CD4-positive, alpha-beta T cell treated with Interleukin-4 for 4 hours (primary cell): Measurements from ENCODE around the gene MYRIP.
A peak's percentile ranks its signal among the peaks of the same experiment; 100 is the strongest.

ENCODE experiments used
- DNase-seq: peaks from one replicate; pipeline ENCODE4 v3.0.0-alpha.2; 2020

MYRIP gene

DNA sequence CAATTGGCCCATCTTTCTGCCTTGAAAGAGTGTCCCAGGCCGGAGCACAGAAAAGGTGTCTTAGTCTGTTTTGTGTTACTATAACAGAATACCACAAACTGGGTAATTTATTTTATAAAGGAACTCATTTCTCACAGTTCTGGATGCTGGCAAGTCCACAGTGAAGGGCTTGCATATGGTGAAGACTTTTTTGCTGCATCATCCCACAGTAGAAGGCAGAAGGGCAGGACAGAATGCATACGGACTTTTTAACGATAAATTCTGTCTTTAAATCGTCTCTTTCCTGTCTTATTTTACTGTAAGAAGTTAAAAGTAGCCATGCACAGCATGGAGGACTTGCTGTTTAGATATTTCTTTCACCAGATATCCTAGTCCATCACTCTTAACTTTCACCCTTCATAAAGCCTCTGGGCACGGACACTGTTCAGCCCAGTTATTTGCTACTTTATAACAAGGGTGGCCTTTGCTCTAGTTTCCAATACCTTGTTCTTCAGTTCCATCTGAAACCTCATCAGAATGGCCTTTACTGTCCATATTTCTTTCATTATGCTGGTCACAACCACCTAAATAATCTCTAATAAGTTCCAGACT, 489.8 kb downstream of the MYRIP start:
- DNase-seq: no peak

DNA sequence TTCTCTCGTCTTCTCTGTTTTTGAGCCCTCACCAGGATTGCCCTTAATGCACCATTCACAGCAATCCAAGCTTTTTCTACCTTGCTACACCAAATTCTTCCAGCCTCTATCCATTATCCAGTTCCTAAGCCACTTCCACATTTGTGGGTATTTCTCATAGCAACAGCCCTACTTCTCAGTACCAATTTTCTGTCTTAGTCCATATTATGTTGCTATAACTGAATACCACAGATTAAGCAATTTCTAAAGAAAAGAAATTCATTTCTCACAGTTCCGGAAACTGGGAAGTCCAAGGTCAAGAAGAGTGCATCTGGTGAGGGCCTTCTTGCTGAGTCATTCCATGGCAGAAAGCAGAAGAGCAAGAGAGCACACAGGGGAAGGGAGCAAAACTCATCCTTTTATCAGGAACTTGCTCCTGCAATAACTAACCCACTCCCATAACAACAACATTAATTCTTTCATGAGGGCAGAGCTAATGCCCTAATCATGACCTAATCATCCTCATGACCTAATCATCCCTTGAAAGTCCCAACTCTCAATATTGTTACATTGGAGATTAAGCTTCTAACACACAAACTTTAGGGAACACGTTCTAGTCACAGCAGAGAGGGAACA, 490.4 kb downstream of the MYRIP start:
- DNase-seq: peak; percentile 15

DNA sequence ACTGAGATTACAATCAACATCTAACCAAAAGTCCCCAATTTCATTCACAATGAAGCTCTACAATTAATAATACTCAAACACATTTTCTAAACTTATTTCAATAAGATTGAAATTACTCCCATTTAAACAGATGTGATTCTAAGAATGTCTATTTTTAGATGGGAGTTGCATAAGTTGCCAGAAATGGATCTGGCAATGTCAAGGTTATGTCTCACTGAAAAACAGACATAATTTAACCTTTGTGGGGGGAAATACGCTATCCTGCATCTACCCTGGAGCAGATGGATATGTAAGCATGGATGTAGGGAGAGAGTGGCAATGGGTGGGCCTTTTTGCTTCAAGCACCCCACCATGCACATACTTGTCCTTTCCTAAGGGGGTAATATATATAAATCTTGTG, 493.4 kb downstream of the MYRIP start:
- no peak for DNase-seq

DNA sequence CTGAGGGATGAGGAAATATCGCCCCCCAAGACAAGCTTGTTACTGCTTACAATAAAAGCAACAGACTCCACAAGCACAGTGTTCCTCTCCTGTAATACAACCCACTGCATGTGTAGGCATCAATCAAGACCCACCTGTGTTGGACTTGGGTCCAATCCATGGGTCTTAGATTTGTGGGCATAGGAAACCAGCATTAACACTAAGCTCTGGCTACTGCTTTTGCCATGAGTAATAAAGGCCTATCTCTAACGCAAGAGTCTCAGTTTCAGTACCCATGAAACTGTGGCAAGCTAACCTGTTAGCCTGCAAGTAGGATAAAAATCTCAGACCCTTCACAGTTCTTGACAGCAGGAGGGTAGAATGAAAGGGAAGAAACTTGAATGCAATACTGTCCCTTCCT, 494.9 kb downstream of the MYRIP start:
- DNase-seq: no peak

DNA sequence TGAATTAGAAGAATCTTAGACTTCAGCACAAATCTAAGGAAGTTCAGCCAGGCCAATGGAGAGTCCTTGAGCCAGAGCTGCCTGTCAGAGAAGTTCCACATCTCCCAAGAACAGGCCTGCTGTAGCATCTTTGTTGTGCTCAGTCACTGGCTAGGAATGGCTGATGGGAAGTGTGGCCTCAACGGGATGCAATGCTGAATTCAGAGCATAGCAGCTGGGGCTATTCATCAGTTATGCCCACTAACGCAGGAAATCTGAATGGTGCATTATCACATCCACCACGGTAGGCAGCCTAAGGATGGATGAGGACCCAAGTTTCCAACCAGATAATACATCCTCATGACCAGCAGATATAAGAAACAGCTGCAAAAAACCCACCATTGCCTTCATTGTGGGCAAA, 496.9 kb downstream of the MYRIP start:
- no peak for DNase-seq

DNA sequence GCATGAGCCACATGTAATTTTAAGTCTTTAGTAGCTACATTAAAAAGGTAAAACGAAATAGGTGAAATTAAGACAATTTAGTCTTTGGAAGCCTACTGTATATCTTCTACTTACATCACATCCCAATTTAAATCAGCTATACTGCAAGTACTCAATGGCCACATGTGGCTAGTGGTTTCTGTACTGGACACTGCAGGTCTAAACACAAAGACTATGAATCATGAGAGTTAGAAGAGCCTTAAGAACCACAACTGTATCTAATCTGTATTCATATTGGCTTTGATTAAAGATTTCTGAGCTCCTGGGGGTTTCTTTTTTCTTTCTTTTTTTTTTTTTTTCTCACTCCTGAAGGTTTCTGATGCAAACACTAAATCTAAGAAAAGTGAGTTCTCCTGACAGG, 497.8 kb downstream of the MYRIP start:
- DNase-seq: no peak

DNA sequence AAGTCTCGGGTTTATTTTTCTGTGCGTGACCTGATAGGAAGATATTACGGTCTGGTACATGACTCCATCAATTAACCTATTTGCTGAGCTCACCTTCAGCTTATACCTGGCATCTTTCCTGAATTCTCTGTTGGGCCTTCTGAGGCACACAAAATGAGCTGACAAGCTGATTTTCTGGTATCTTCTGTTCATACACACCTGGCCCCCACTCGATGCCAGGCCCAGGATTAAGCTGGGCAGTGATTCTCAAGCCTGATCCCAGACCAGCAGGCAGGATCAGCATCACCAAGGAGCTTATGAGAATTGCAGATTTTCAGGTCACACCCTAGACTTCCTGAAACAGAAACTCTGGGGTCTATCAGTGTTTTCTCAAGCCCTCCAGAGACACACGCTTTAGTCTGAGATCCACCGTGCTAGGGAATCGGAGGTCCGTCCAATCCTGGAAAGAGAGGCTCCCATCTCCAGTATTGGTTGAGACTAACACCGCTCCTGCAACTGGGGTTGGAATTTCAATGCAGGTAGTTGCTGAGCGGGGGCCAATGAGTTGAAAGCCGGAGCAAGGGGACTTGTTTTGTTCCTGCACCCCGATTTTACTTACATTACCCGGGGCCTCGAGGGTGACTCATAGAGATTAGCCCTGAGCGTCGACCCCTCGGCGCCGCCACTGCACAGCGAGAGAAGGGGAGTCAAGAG, 499.5 kb downstream of the MYRIP start:
- no peak for DNase-seq

DNA sequence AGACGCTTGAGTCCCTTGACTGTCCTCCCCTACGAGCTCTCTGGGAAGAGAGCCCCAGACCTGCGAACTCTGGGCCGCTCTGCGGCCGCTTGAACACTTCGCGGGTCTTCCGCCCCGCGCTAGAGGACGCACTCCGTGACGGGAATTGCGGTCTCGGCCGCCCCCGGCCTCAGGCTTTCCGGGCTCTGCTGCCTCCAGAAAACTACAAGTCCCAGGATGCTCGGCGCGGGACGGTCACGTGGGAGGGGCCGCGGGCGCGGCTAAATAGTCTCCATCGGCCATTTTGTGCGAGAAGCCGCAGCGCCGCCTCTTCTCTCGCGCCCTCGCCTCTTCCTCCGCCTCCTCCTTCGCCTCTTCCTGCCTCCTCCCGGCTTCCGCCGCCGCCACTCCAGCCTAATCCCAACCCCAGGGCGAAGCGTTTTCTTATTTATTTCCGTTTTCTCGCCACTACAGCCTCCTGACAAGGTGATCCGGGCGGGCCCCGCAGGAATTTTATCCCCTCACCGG, 500.1 kb downstream of the MYRIP start, which contains the start of gene EIF1B:
TSS of gene EIF1B (plus strand) at position 290 of the 507 bp plus-strand sequence. CDS start 235 bp downstream, outside the sequence.
- peak; percentile 97 for DNase-seq
